ENCODE measurements around the gene EDEM3. TPM values are rescaled to one million over a fixed set of nuclear protein-coding genes. Genes with fewer than 3 reads are reported as not detected.
"Not testable (repeated sequence)": the region's sequence is repeated elsewhere in the genome, so short reads cannot be mapped to it uniquely, and the experiment has no call there.

Gene EDEM3
- total RNA-seq, 1 donor from 2014 or later, result 51.9 TPM

DNA sequence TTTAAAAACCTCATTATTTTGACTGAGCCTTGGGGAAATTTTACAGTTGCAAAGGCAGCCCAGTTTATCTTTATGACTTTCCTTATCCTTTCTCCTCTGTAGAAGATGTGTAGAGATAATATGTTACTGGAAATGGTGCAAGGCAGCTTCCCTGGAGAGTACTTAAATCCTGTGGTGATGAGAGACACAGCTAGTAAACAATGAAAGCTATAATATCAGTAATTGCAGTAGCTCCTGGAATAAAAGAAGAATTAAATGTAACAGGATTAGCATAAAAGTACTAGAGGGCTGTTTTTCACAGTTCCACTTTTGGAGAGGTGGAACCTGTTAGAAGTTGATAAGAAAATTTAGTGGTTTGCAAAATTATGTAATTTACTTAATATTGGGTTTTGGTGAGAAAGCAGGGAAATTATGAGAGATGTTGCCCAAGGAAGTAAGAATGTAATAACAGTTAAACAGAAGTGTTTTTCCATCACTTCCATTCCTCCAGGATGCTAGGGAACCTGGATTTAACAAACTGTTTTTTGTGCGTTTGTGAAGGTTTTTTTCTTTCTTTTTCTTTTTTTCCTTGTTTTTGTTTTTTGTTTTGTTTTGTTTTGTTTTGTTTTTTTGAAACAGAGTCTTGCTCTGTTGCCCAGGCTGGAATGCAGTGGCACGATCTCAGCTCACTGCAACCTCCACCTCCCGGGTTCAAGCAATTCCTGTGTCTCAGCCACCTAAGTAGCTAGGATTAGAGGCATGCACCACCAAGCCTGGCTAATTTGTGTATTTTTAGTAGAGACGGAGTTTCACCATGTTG is 15.7 kb upstream of the EDEM3 start:
- DNase-seq (ENCODE audit: low read depth), result no peak

DNA sequence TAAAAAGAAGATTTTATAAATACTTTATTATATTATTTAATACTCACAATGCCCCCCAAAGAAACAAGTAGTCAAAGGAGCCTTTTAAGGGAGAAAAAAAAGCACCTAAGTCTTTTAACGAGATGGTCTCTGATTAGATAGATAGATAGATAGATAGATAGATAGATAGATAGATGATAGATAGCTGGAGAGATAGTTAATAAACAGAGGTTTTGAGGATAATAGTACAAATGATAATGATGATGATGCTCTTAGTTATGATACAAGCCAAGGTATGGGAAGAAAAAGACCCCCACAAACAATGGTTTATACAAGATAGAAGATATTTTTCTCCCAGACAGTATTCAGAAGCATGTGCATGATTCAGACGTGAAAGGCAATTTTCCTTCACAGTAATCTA is 14.6 kb upstream of the EDEM3 start:
- no peak for DNase-seq (ENCODE audit: low read depth)

GRCh38 chr1:184768467-184768866 is 13.8 kb upstream of the EDEM3 start:
- DNase-seq (ENCODE audit: low read depth), result no peak

DNA sequence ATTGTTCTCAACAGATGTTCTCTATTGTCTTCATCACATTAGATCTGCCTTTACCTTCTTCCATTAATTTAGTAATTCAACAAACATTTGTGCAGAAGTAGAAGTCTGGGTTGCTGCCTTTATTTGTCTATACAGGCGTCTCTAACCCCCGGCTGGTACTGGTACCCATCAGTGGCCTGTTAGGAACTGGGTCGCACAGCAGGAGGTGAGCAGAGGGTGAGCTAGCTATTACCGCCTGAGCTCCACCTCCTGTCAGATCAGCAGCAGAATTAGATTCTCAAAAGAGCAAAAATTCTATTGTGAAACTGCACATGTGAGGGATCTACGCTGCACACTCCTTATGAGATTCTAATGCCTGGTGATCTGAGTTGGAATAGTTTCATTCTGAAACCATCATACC is 12.9 kb upstream of the EDEM3 start:
- no peak for DNase-seq (ENCODE audit: low read depth)

DNA sequence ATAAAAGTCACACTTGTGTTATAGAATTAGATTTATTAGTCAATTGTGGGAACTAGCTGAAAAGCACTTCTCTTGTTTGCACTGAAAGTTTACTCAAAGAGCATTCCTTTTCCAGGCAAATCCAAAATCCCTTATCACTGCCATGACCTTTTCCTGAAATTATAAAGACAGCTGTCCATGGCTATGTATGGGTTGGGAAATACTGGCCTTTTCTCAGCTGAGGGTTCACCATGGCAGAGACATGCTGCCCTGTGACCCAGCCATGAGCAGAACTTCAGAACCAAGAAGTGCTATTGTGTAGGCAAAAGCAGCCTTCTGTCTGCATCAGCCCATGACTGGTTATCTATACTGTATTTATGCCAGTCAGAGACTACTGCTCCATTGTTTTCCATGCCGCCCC is 9.8 kb upstream of the EDEM3 start:
- no peak for DNase-seq (ENCODE audit: low read depth)

DNA sequence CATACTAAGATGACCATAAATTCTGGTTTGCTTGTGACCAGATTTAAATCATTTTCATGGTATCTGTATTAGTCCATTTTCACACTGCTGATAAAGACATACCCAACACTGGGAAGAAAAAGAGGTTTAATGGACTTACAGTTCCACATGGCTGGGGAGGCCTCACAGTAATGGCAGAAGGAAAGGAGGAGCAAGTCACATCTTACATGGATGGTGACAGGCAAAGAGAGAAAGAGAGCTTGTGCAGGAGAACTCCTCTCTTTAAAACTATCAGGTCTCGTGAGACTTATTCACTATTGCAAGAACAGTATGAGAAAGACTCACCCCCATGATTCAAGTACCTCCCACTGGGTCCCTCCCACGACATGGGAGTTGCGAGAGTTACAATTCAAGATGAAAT is 8.9 kb upstream of the EDEM3 start:
- not testable (repeated sequence) for DNase-seq (ENCODE audit: low read depth)

GRCh38 chr1:184761969-184762485 is 7.4 kb upstream of the EDEM3 start:
- DNase-seq (ENCODE audit: low read depth), result no peak

GRCh38 chr1:184759651-184760050 is 5.0 kb upstream of the EDEM3 start:
- DNase-seq (ENCODE audit: low read depth), result no peak

DNA sequence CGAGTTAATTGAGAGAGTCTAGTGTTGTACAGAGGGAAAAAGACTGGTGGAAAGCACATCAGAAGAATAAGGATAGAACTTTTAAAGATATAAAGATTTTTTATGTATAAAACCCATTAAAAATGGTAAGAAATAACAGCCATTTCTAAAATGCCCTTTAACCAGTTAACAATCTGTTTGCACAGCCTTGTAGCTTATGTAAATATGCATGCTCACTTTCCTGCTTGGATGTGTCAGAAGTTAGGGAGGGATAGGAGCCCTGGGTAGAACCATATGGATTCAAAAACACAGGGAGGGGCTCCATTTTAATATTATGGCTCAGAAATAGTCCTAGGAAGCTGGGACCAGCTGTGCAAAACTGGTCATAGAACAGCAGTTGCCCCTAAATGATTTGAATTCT is 4.5 kb upstream of the EDEM3 start:
- DNase-seq (ENCODE audit: low read depth), result peak; percentile 24

GRCh38 chr1:184757891-184758290 is 3.2 kb upstream of the EDEM3 start:
- DNase-seq (ENCODE audit: low read depth), result no peak

GRCh38 chr1:184757406-184757805 is 2.7 kb upstream of the EDEM3 start:
- DNase-seq (ENCODE audit: low read depth), result no peak

DNA sequence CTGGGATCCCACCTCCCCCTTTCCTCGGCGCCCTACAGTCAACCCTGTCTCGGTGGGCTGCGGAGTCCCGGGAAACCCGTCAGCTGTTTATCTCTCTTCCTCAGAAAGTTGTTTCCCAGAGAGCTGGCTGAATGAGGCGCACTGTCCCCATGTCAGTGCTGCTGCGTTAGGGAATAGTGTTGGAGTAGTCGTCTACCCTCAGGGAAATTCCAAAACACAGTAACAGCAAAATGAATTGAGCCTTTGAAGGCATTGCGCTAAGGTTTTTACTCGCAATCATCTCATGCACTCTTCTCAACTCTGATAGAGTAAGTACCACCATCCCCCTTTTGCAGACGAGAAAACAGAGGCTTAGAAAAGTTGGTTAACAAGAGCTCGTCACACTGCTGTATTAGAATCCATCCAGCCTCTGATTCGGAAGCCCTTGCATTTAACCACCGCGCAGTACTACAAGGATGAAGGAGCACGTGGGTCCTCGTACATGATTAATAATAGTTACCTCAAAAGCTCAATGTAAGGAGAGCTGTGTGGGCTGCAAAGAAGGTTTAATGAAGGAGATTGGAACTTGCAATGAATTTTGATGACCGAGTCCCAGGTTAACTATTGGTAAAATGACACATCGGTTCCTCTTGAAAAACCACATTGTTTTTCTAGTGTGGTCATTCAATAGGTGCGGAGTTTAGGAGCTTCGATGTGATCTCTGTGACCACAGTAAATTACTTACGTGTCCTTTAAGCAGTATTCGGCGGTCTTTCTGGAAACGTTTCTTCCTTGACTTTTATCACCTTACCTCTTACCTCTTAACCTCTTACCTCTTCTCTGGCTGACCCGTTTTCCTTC is 788 bp upstream of the EDEM3 start:
- DNase-seq (ENCODE audit: low read depth), result no peak

DNA sequence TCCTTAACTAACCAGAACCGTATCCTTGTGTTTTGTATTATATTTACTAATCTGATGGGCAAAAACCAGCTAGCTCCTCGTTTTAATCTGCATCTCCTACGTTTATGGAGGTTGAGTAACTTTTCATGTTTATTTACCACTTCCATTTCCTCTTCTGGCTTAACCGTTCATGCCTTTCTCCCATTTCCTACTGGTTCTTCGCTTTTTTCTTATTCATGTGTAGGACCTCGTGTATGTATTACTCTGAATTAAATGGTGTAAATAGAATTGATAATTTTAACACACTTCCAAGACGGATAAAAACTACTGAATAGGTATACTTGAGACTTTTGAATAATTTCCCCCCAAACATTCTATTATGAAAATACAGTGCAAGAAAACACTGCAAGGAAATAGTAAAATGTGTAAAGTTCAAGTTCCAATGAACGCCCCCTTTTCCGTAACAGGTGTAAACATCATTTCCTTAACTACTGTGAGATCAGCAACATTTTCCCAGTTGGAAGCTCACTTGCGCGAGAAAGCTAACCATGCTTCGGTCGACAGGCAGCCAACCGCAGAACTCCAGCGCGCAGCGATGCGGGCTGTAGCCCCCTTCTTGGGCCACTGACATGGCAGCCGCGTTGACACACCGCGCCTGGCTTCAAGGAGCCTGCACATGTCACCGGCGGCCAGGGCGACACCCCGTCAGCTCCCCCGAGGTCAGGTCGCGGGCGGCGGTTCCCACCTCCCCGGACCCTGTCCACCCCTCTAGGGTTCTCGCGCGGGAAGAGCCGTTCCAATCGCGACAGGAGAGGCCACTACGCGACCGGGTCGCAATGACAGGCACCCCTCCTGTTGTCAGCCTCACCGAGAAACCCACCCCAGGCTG is 816 bp downstream of the EDEM3 start:
- DNase-seq (ENCODE audit: low read depth), result peak; percentile 51

GRCh38 chr1:184753117-184753516 is 1.5 kb downstream of the EDEM3 start:
- no peak for DNase-seq (ENCODE audit: low read depth)

- DNase-seq (ENCODE audit: low read depth), result no peak
Measured at GRCh38 chr1:184752656-184753055, 2.0 kb downstream of the EDEM3 start.

- no peak for DNase-seq (ENCODE audit: low read depth)
Measured at GRCh38 chr1:184748740-184749139, 5.9 kb downstream of the EDEM3 start.

GRCh38 chr1:184747089-184747955 is 7.3 kb downstream of the EDEM3 start:
- DNase-seq (ENCODE audit: low read depth), result no peak

- no peak for DNase-seq (ENCODE audit: low read depth)
Measured at GRCh38 chr1:184745929-184746638, 8.6 kb downstream of the EDEM3 start.

DNA sequence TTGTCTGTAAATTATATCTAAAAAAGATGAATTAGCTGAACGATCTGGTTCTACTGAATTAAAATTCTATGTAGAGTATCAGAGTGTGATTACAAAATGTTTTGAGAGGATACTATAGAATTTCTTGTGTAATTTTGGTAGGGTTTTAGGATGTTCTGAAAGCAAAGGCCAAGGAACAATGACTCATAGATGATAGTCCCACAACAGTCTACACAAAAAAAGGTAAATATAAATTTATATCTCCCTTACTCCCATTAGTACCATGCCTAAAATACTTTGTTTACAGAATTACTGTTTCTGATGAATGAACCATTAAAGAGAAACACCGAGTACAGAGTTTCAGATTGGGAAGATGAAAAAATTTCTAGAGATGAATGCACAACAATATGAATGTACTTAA is 9.5 kb downstream of the EDEM3 start:
- DNase-seq (ENCODE audit: low read depth), result no peak
